AML-193 (cell line): ENCODE data around the gene TMPO.
"Not testable (repeated sequence)": the region's sequence is repeated elsewhere in the genome, so short reads cannot be mapped to it uniquely, and the experiment has no call there.

Experiments used
- DNase-seq, 2 experiments: peaks; one replicate each; lab custom pipeline; 2025; lab: John Stamatoyannopoulos, UW

The TMPO gene

GRCh38 chr12:98579347-98579746 is 64.0 kb downstream of the TMPO start:
- no peak for DNase-seq

GRCh38 chr12:98579835-98580234 is 64.4 kb downstream of the TMPO start:
- no peak for DNase-seq

GRCh38 chr12:98580695-98581094 is 65.3 kb downstream of the TMPO start:
- DNase-seq = no peak

- DNase-seq = no peak
Observed at GRCh38 chr12:98581101-98581500, 65.7 kb downstream of the TMPO start.

GRCh38 chr12:98582093-98582492 is 66.7 kb downstream of the TMPO start:
- DNase-seq = no peak

GRCh38 chr12:98587084-98587483 is 71.7 kb downstream of the TMPO start:
- DNase-seq = no peak

GRCh38 chr12:98591209-98591608 is 75.8 kb downstream of the TMPO start:
- DNase-seq = no peak

GRCh38 chr12:98592825-98593322 is 77.5 kb downstream of the TMPO start:
- peak; percentile 41 to 75 for DNase-seq

GRCh38 chr12:98593351-98594049 is 78.1 kb downstream of the TMPO start, which contains the start of gene SLC25A3:
SLC25A3 (plus strand) TSS chr12:98593686; CDS start chr12:98593979, 293 bp downstream.
- DNase-seq = peak; percentile 92 to 94

- DNase-seq = peak in 1 of 2 experiments; percentile 9
Observed at GRCh38 chr12:98594050-98594835, 78.9 kb downstream of the TMPO start.

- DNase-seq = no peak
Observed at GRCh38 chr12:98595243-98595988, 80.0 kb downstream of the TMPO start.

- DNase-seq = not testable (repeated sequence)
Observed at GRCh38 chr12:98597313-98597712, 81.9 kb downstream of the TMPO start.
